ENCODE results near the gene ARHGAP15. TPM values are rescaled to one million over a fixed set of nuclear protein-coding genes. Genes with fewer than 3 reads are reported as not detected.

The ARHGAP15 gene
- total RNA-seq, 2 experiments from 2014 or later, result 141 TPM

- ATAC-seq (ENCODE audit: low read depth) (peak; percentile 95), DNase-seq (no peak)
- H3K9me3 Mint-ChIP-seq, result peaks cover 5% of the 10 kb centered on the region
- peaks cover 41% of the 10 kb centered on the region for H3K36me3 Mint-ChIP-seq
- peak overlapping the region; percentile 39 for H3K27ac Mint-ChIP-seq
- peak overlapping the region; percentile 53 for H3K4me3 Mint-ChIP-seq
- H3K4me1 Mint-ChIP-seq, result peaks cover 13% of the 10 kb centered on the region
- H3K27me3 Mint-ChIP-seq, result no peaks in the 10 kb centered on the region
- POLR2A ChIA-PET, result no interaction called here
Observed at GRCh38 chr2:143545059-143545948, 416.1 kb downstream of the ARHGAP15 start.

DNA sequence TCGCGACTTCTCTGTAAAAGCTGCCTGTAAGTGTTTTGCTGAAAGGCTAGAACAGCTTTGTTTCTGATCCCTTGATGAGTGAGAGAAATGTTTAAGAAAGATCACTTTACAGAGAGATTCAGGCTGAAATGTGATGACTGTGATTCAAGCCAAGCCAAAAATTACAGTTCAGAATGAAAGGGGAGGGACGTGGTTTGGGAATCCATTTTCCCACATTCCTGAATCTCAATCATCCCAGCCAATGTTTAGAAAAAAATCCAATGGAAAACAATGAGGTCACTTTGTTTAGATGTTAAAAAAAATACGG lies 416.7 kb downstream of the ARHGAP15 start:
- ATAC-seq (ENCODE audit: low read depth), result no peak
- POLR2A ChIA-PET, result no interaction called here
- H3K27me3 Mint-ChIP-seq, result no peaks in the 10 kb centered on the region
- no peak for DNase-seq
- H3K9me3 Mint-ChIP-seq, result peaks cover 2% of the 10 kb centered on the region
- H3K27ac Mint-ChIP-seq, result no peak overlapping the region
- peaks cover 36% of the 10 kb centered on the region for H3K36me3 Mint-ChIP-seq
- H3K4me1 Mint-ChIP-seq, result peaks cover 13% of the 10 kb centered on the region
- H3K4me3 Mint-ChIP-seq, result no peak overlapping the region

DNA sequence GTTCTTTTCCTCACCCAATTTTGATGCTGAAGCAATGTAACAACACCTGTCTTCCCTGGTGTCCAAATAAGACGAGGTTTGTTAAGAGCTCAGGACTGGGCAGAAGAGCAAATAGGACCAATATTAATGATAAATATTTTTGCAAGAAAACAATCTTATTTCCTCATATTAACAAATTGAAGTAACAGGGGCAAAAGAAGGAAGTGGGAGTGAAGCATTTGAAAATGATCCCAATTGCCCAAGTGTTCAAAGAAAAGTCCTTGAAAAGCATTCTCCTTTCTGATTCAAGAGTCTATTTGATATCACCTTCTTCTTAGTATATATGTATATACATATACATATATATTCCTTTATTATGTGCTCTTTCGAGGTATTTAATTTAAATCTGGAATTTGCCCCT lies 418.8 kb downstream of the ARHGAP15 start:
- no peak for DNase-seq
- Mint-ChIP-seq H3K9me3 (no peaks in the 10 kb centered on the region), H3K4me1 (peaks cover 15% of the 10 kb centered on the region), H3K36me3 (peaks cover 26% of the 10 kb centered on the region), H3K27ac (no peak overlapping the region), H3K27me3 (no peaks in the 10 kb centered on the region), H3K4me3 (no peak overlapping the region)
- POLR2A ChIA-PET, result interaction anchor here (0.7 kb wide), 1 partner anchor 67 kb away, joined by 3 read pairs; no protein-coding TSS in a partner anchor
- ATAC-seq (ENCODE audit: low read depth), result no peak

- H3K27ac Mint-ChIP-seq, result no peak overlapping the region
- DNase-seq, result no peak
- no peaks in the 10 kb centered on the region for H3K9me3 Mint-ChIP-seq
- POLR2A ChIA-PET, result no interaction called here
- no peaks in the 10 kb centered on the region for H3K27me3 Mint-ChIP-seq
- H3K36me3 Mint-ChIP-seq, result peaks cover 21% of the 10 kb centered on the region
- no peak for ATAC-seq (ENCODE audit: low read depth)
- H3K4me3 Mint-ChIP-seq, result no peak overlapping the region
- peaks cover 2% of the 10 kb centered on the region for H3K4me1 Mint-ChIP-seq
Observed at GRCh38 chr2:143550500-143550899, 421.3 kb downstream of the ARHGAP15 start.

DNA sequence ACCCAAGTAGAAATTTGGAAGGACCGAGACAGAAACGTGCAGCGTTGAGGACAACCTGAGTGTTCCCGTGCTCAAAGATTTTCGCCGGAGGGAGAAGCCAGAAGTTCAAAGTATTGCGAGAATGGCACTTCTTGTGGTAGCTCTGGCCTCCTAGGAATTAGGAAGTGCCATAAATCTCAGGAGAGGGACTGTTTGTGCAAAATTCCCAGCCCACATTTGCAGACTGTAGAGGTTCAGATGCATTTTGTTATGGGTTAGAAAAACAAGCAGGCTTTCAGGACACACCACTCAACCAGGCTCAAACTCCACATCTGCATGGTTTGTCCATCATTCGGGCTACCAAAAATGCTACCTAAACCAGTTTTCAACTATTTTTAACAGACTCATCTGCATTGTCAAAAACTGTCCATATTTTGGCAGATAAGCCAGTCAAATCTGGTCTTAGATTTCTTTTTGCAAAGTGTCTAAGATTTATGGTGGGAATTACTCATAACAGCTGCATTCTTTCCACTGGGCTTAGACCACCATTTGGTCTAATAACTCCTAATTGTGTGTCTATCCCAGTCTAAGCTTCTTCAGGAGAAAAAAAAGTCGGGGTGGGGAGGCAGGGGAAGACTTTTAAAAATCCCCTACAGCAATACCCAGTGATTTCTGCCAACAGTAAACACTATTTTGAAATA lies 422.9 kb downstream of the ARHGAP15 start:
- DNase-seq, result no peak
- peaks cover 30% of the 10 kb centered on the region for H3K36me3 Mint-ChIP-seq

DNA sequence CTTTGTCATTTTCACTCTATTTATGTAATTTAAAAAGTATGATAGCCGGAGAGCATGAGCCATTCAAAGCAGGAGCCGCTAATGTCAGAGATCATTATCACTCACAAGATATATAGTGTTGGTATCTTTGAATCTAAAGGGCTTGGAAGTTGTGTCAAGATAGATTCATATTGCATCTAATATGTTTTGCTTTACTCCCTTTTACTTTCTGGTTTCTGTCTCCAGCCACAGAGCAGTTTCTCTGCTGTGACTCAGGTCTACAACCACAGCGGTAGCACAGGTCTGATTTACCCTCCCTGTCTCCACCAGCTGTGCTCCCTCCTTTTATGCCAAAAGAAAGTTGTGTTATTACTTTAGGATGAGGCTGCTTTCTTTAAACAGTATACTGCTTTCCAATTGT lies 424.0 kb downstream of the ARHGAP15 start:
- POLR2A ChIA-PET, result no interaction called here
- Mint-ChIP-seq H3K36me3 (peaks cover 32% of the 10 kb centered on the region), H3K4me1 (peaks cover 3% of the 10 kb centered on the region), H3K27me3 (no peaks in the 10 kb centered on the region), H3K9me3 (peaks cover 3% of the 10 kb centered on the region), H3K4me3 (no peak overlapping the region), H3K27ac (no peak overlapping the region)
- no peak for ATAC-seq (ENCODE audit: low read depth)
- no peak for DNase-seq

More for the DNA sequence above, 422.9 kb downstream of the ARHGAP15 start:
- H3K9me3 Mint-ChIP-seq, result peaks cover 1% of the 10 kb centered on the region
- H3K4me3 Mint-ChIP-seq, result no peak overlapping the region
- peaks cover 2% of the 10 kb centered on the region for H3K4me1 Mint-ChIP-seq
- no peak overlapping the region for H3K27ac Mint-ChIP-seq
- ATAC-seq (ENCODE audit: low read depth), result no peak
- POLR2A ChIA-PET, result no interaction called here
- H3K27me3 Mint-ChIP-seq, result no peaks in the 10 kb centered on the region

GRCh38 chr2:143558665-143559064 lies 429.4 kb downstream of the ARHGAP15 start:
- POLR2A ChIA-PET, result no interaction called here
- H3K4me3 Mint-ChIP-seq, result no peak overlapping the region
- no peak for DNase-seq
- ATAC-seq (ENCODE audit: low read depth), result no peak
- H3K36me3 Mint-ChIP-seq, result peaks cover 41% of the 10 kb centered on the region
- H3K4me1 Mint-ChIP-seq, result peaks cover 1% of the 10 kb centered on the region
- H3K27ac Mint-ChIP-seq, result no peak overlapping the region
- H3K9me3 Mint-ChIP-seq, result peaks cover 3% of the 10 kb centered on the region
- no peaks in the 10 kb centered on the region for H3K27me3 Mint-ChIP-seq

- Mint-ChIP-seq H3K27ac (no peak overlapping the region), H3K4me3 (no peak overlapping the region), H3K27me3 (no peaks in the 10 kb centered on the region), H3K36me3 (peaks cover 46% of the 10 kb centered on the region), H3K4me1 (peaks cover 1% of the 10 kb centered on the region), H3K9me3 (peaks cover 3% of the 10 kb centered on the region)
- DNase-seq (no peak), ATAC-seq (ENCODE audit: low read depth) (no peak)
- POLR2A ChIA-PET, result no interaction called here
Observed at GRCh38 chr2:143559147-143559546, 429.9 kb downstream of the ARHGAP15 start.

- peaks cover 3% of the 10 kb centered on the region for H3K9me3 Mint-ChIP-seq
- no peak overlapping the region for H3K27ac Mint-ChIP-seq
- POLR2A ChIA-PET, result no interaction called here
- no peaks in the 10 kb centered on the region for H3K27me3 Mint-ChIP-seq
- peaks cover 1% of the 10 kb centered on the region for H3K4me1 Mint-ChIP-seq
- DNase-seq (no peak), ATAC-seq (ENCODE audit: low read depth) (no peak)
- H3K4me3 Mint-ChIP-seq, result no peak overlapping the region
- H3K36me3 Mint-ChIP-seq, result peaks cover 55% of the 10 kb centered on the region
Observed at GRCh38 chr2:143560724-143561123, 431.5 kb downstream of the ARHGAP15 start.

DNA sequence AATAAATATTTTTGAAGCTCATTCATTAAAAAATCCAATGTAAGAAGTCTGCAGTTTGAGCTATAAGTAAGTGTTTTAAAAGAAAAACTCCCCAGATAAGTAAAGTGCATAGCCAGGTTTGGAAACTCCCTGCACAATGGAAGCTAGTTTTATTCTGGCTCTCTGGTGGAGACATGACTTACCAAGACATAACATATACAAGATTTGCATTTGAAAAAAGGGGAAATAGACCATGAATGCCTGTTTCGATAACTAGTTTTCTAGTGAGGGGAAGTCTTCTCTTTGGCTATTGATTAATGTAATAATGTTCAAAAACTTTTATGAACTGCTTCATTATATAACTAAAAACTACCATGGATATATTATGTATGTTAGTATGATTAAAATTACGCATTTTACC lies 435.2 kb downstream of the ARHGAP15 start:
- H3K4me3 Mint-ChIP-seq, result no peak overlapping the region
- H3K4me1 Mint-ChIP-seq, result no peaks in the 10 kb centered on the region
- ATAC-seq (ENCODE audit: low read depth), result no peak
- no peak overlapping the region for H3K27ac Mint-ChIP-seq
- POLR2A ChIA-PET, result no interaction called here
- no peaks in the 10 kb centered on the region for H3K27me3 Mint-ChIP-seq
- peaks cover 55% of the 10 kb centered on the region for H3K36me3 Mint-ChIP-seq
- DNase-seq, result no peak
- H3K9me3 Mint-ChIP-seq, result peaks cover 6% of the 10 kb centered on the region

DNA sequence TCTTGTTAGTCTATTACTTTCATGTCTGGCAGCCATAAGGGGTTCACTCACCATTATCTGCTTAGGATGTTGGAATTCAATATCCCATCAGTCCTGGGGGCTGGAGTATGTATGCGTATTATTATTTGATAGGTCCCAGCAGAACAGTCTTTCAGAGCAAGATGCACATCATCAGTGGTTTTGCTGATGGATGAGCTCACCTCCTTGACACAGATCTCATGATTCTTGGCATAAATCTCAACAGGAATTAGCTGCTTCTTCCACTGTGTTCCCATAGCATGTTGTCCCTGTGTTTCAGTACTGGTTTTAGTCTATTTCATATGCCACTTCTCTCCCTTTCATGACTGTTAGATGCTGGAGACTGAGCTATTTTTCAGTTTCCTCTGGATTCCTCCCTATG lies 442.5 kb downstream of the ARHGAP15 start:
- peaks cover 4% of the 10 kb centered on the region for H3K9me3 Mint-ChIP-seq
- POLR2A ChIA-PET, result no interaction called here
- H3K4me1 Mint-ChIP-seq, result peaks cover 3% of the 10 kb centered on the region
- peaks cover 38% of the 10 kb centered on the region for H3K36me3 Mint-ChIP-seq
- H3K27ac Mint-ChIP-seq, result no peak overlapping the region
- no peak for ATAC-seq (ENCODE audit: low read depth)
- H3K27me3 Mint-ChIP-seq, result no peaks in the 10 kb centered on the region
- no peak overlapping the region for H3K4me3 Mint-ChIP-seq
- no peak for DNase-seq

- no peaks in the 10 kb centered on the region for H3K27me3 Mint-ChIP-seq
- no peak overlapping the region for H3K4me3 Mint-ChIP-seq
- peaks cover 3% of the 10 kb centered on the region for H3K4me1 Mint-ChIP-seq
- no peak overlapping the region for H3K27ac Mint-ChIP-seq
- no peak for DNase-seq
- H3K9me3 Mint-ChIP-seq, result peaks cover 2% of the 10 kb centered on the region
- H3K36me3 Mint-ChIP-seq, result peaks cover 35% of the 10 kb centered on the region
- POLR2A ChIA-PET, result no interaction called here
- no peak for ATAC-seq (ENCODE audit: low read depth)
Observed at GRCh38 chr2:143572421-143572820, 443.2 kb downstream of the ARHGAP15 start.

- Mint-ChIP-seq H3K36me3 (peaks cover 29% of the 10 kb centered on the region), H3K27ac (no peak overlapping the region), H3K9me3 (no peaks in the 10 kb centered on the region), H3K27me3 (no peaks in the 10 kb centered on the region), H3K4me1 (peaks cover 3% of the 10 kb centered on the region), H3K4me3 (no peak overlapping the region)
- POLR2A ChIA-PET, result no interaction called here
- DNase-seq, result no peak
- no peak for ATAC-seq (ENCODE audit: low read depth)
Observed at GRCh38 chr2:143574069-143574468, 444.9 kb downstream of the ARHGAP15 start.

DNA sequence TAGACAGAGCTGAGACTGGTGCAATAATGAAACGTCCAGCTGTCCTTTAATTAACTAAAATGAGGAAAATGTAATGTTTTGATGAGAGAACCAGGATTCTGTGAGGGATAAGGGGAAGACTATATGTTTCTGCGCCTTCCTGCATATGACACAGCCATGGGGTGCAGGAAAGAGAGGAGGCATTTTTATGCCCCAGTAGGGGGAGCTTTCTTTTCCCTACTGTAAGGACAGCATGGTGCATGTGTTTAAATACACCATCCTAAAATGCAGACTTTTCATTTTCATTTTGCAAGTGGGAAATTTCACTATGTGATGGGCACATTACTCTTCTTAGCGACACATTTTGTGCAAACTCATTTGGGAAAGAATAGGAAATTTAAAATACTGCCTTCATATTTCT lies 446.1 kb downstream of the ARHGAP15 start:
- Mint-ChIP-seq H3K4me1 (peaks cover 3% of the 10 kb centered on the region), H3K36me3 (peaks cover 23% of the 10 kb centered on the region), H3K9me3 (no peaks in the 10 kb centered on the region), H3K27ac (no peak overlapping the region), H3K4me3 (no peak overlapping the region), H3K27me3 (no peaks in the 10 kb centered on the region)
- POLR2A ChIA-PET, result no interaction called here
- DNase-seq, result no peak
- no peak for ATAC-seq (ENCODE audit: low read depth)
